Ecto neural progenitor cell (in vitro differentiated cells): ENCODE measurements around the gene JPH2.

Source experiments
- DNase-seq: peaks from one replicate; pipeline ENCODE4 v3.0.0-alpha.2; 2018; ENCODE audit warnings: low spot score

JPH2 gene

GRCh38 chr20:44187772-44188709 lies 1.1 kb upstream of the JPH2 start:
- no peak for DNase-seq

DNA sequence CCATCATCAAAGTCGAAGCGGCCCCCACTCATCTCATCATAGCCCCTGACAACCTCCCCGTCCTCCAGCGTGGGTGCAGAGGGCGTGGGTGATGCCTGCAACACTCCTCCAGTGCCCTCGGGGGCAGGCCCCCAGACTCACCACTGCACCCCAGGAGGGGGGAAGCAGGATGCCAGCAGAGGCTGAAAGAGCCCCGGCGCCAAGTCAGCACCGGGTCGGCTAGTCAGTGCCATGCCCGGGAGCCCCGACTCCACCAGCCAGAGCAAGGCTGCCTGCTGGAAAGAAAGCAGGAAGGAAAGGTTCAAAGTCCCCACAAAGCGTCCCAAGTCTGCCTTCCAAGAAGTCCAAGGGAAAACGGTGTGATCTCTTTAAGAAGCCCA lies 324 bp downstream of the JPH2 start:
- DNase-seq = no peak

- DNase-seq = no peak
Observed at GRCh38 chr20:44186201-44186600, 787 bp downstream of the JPH2 start.

DNA sequence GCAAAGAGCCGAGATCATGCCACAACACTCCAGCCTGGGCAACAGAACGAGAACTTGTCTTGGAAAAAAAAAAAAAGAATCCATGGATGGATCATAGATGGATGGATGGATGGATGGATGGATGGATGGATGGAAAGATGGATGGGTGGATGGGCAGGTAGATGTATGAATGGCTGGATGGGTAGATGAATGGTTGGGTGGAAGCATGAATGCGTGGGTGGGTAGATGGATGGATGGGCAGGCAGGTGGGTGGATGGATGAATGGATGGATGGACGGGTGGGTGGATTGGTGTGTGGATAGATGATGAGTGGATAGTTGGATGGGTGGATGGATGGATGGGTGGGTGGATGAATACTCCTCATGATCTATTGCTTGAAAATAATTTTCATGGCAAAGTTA lies 1.4 kb downstream of the JPH2 start:
- DNase-seq = no peak

DNA sequence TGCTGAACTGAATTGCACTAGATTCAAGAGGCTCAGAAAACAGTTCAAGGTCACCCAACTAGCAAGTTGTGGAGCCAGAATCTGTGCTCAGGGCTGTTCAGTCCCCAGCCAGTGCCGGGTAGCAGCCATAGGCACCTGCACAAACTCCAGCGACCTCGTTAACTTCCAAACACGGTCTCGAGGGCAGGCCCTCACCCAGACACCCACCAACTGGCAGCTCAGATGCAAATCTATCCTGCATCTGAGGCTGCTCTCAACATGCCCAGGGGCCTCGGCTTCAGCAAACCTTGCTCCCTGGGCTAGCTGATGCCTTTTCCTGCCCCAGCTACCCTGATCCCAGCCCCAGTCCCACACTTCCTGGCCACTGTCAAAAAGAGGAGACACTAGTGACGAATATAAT lies 3.7 kb downstream of the JPH2 start:
- DNase-seq = no peak

- DNase-seq = no peak
Observed at GRCh38 chr20:44182863-44183262, 4.1 kb downstream of the JPH2 start.

DNA sequence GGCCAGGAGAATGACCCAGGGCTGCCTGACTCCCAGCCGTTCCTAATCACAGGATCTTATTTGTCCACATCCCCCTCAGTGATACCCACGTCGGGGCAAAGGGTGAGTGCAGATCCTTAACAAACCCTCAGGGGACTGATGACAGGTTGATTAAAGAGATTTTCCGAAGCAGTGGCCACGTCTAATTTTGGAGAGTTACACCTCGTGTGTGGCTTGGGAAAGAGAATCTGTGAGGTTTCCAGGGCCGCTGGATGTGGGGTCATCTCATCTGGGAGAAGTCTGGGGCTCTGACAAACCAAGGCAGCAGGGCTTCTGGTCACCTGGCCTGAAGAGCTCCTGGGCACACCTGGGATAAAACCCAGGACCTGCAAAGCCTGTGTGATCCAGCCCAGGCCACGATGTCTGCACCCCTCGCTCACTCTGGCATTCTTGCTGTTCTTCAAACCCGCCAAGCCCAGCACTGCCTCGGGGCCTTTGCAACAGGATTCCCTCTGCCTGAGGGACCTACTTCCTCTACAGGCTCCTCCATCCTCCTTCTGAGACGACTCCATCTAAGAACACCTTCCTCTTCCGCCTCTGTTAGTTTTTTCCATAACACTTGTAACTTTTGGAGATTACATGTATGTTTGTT lies 4.7 kb downstream of the JPH2 start:
- no peak for DNase-seq

DNA sequence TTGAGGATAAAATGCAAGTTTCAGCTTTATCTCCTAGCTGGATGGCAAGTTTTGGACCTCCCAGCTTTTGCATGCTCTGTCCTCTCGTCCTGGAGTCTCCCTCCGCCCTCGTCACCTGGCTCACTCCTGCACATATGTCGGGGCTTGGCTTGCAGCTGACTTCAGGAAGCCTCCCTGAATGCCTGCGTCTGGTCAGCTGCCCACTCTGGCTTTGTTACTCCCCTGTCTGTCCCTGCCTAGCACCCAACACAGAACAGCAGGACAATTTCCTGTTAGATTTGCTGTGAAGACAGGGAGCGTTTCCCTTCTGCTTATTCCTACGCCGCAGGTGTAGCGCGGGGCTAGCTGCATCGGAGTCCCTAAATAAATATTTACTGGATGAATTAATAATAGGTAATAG lies 5.4 kb downstream of the JPH2 start:
- DNase-seq = no peak

DNA sequence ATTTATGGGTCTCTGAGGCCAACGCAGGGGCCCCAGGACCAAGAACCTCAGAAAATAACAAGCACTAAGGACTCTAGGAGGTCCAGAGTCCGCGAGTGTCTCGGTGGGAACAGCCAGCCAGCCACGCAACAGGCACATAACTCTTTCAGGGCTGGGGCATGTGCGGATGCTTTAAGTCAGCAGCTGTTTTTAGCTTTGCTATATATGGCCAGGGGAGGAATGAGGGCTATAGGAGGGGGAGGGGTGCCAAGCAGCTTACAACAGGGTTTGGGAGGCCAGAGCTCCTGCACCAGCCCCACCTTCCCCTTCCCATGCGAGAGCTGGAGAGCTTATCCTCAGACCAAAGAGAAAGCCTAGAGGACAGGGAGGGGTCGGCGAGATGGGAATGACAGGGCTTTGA lies 6.2 kb downstream of the JPH2 start:
- peak; percentile 59 for DNase-seq

DNA sequence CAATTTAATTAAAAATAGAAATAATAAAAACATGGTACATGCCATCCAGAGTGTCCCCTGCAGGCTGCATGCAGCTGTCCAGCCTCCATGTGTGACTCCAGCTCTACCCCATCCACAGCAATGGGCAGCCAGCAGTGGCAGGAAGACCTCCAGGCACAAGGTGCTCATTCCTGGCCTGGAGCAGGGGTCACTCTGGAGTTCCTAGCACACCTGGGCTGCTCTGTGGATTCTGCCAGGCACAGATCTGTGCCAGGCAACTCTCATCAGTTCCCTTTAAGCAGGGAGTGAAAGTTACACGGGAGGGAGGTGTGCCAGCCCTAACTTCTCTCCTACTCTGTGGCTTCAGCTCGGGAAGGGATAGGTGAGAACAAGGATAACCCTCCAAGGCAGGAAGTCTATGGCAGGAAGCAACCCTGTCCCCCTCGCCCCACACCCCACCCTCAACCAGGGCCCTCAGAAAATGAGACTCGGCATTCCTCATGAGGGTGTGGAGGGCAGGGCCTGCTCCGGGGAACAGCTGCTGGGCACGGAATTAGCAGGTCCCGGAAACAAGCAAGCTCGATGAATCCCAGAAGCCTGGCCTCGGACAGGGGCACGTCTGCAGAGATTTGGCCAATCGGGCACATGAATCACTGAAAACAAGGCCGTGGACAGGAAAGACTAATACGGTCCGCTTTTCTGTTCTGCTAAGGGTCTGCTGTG lies 10.0 kb downstream of the JPH2 start:
- no peak for DNase-seq

DNA sequence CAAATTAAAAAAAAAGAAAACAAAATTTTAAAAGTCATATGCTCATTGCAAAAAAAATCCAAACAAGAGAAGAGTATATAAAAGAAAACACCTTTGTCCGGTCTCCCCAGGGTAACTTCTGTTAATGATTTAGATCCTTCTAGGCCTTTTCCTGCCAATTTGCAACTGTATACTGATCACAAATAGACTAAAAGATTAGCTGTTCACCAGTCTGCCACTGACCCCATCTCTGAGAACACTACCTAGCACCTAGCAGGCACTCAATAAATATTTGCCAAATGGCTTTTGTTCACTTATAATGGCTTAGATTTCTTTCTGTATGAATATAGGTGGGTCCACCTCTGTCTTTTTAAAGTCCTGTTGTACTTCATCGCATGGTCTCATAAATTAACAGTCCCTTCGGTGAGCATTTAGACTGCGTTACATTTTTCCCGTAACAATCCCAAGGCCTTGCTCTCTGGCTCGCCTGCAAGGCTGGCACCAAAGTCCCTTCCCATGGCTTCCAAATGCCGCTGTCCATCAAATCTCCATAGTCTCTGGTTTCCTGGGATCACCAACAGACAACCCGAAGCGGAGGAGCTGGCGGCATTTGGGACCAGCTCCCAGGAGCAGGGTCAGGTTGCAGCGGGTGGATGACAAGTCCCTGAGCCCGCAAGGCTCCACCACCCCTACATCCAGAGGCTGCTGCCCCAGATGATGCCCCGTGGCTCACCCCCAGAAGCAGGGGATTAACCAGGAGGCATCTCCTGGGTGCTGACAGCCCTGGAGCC lies 11.8 kb downstream of the JPH2 start:
- no peak for DNase-seq

- no peak for DNase-seq
Observed at GRCh38 chr20:44173846-44174245, 13.1 kb downstream of the JPH2 start.

DNA sequence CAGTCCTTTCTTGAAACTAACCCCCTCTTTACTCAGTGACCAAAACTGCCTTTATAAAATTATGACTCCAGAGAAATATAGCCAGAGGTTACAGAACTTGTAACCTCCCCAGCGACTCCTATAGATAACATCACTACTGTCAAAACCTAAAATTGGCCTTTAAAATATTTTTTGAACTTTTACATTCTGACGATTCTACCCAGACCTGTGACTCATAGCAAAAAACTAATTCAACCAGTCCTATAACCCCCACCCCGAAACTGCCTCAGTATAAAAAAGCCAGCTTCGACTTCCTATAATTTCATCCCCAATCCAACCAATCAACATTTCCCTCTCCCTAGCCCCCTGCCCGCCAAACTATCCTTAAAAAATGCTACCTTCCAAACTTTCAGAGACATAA lies 13.9 kb downstream of the JPH2 start:
- no peak for DNase-seq

DNA sequence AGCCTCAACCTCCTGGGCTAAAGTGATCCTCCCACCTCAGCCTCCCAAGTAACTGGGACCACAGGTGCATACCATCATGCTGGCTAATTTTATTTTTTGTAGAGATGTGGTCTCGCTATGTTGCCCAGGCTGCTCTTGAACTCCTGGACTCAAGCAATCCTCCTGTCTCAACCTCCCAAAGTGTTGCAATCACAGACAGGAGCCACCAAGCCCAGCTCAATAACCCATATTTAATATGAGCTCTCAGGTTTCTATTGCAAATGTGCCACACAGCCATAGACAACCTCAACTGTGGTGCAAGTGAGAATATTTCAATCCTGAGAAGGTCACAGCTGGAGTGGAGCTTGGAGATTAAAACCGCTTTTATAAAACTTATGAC lies 14.4 kb downstream of the JPH2 start:
- no peak for DNase-seq

DNA sequence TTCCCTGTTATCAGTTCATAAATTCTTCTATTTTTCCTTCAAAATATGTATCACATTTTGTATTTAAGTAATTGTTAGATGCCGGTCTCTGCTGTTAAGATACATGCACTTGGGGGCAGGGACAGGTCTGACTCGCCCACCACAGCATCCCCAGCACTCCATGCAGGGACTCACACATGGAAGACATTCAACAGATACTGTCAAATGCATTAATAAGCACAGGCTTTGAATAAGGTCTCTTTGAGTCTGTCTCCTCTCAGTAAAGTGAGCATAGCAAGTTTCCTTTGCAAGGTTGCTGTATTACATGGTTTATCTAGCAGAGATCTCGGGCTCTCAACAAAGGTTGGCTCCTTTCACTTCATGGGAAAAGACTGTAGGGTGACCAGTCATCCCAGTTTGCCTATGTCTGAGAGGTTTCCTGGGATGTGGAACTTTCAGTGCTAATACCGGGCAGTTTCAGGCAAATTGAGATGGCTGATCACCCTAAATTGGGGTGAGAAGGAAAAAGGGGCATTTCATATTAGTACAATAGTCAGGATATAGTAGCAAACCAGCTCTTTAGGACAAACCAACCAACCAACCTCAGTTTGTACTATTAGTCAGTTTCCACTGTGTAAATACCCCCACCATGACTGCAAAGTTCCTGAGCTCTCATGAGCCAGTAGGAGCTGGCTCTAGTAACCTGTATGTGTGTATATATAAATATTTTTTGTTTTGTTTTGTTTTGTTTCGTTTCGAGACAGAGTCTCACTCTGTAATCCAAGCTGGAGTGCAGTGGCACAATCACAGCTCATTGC lies 15.0 kb downstream of the JPH2 start:
- DNase-seq = no peak

DNA sequence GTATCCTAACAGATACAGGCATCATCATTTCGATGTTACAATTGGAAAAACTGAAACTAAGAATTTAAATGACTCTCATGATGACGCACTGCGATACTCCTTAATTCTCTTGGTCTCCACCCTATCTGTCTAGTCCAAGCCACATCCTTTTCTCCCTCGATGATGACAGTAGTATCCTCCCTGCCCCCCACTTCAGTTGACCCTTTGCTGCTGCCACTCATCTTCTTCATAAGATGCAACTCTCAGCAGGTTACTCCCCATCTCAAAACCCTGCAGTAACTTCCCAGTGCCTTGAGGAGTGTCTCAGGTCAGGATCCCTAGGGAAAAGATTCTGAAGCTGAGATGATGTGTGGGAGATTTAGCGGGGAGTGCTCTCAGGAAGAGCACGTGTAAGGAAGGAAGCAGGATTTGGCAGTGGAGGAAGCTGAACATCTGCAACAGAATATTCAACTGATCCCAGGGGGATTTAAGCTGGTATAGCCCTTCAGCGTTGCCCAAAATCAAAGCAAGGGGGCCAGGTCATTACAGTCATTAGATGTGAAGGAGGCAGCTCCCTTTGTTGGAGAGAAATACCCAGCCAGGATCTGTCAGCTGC lies 16.1 kb downstream of the JPH2 start:
- DNase-seq = no peak

- DNase-seq = no peak
Observed at GRCh38 chr20:44167736-44168135, 19.3 kb downstream of the JPH2 start.

DNA sequence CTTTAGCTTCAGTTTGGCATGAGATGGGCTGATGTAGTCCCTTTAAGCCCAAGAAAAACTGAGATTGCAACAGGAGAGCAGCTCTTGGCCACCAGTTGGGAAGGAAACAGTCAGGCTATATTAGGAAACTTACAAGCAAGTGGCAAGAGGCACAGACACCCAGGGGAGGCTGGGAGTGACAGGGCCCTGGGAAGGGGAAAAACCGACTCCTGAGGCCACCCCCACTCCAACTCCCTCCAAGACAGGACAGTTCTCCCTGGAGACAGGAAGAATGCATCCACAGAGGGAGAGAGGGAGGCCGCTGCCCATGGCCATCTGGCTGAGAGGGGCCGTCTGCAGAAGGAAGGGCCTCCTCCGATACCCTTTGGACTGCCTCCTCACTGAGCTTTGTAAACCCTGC lies 20.5 kb downstream of the JPH2 start:
- DNase-seq = no peak

DNA sequence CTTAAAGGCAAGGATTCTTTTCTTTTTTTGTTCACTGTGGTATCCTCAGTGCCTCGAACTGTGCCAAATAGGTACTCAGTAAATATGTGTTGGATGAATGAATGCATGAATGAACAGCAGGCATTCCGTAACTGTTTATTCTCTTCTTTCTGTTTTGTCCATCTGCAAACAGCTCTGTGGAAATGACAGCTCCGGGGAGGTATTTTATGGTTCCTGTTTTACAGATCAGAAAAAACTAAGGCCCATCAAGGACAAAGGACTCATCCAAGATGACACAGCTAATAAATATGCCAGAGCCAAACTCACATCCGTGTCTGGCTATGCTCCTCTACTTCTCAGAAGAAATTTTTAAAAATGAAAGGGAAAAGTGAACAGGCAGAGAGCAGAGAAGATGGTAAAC lies 21.0 kb downstream of the JPH2 start:
- no peak for DNase-seq

DNA sequence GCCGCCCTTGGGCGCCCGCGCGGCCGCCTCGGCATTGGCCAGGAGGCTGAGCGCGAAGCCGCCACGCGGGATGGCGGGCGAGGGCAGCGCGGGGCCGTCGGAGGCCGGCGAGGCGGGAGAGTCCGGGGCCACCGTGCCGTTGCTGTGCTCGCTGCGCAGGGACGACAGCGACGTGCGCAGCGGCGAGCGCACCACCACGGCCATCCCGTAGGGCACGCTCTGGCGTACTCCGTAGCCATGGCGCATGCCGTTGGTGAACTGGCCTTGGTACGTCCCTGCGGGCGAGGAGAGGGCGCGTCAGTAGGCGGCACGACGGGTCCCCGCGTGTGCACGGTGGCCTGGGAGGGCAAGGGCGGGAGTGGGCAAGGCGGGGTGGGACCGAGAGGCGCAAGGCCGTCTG lies 26.9 kb downstream of the JPH2 start:
- no peak for DNase-seq

DNA sequence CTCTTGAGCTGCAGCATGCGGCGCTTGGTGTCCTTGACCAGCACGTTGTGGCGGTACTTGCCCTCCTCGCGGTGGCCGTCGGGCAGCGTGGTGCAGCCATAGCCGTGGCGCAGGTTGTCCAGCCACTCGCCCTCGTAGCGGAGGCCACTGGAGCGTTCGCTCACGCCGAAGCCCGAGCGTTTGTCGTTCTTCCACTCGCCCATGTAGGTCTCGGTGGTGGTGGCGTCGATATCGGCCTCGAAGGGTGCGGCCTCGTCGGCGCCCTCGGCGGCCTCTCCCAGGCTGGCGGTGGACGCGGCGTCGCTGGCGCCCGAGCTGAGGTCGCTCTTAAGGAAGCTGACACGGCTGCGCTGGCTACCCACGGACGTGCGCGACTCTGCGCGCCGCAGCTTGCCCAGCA lies 27.3 kb downstream of the JPH2 start:
- no peak for DNase-seq
